Activated CD8-positive, alpha-beta memory T cell treated with anti-CD3 and anti-CD28 coated beads for 24 hours (primary cell): Measurements from ENCODE around the gene SAMSN1.

Source experiments
- DNase-seq: peaks from one replicate; pipeline ENCODE4 v3.0.0-alpha.2; 2020

SAMSN1 gene

GRCh38 chr21:14483296-14483695, 62.8 kb downstream of the SAMSN1 start:
- peak; percentile 60 for DNase-seq

- DNase-seq, result no peak
These were observed 64.0 kb downstream of the SAMSN1 start for GRCh38 chr21:14482165-14482564.

- DNase-seq, result no peak
These were observed 65.6 kb downstream of the SAMSN1 start for GRCh38 chr21:14480411-14481031.

GRCh38 chr21:14479241-14479786, 66.8 kb downstream of the SAMSN1 start:
- DNase-seq, result no peak

DNA sequence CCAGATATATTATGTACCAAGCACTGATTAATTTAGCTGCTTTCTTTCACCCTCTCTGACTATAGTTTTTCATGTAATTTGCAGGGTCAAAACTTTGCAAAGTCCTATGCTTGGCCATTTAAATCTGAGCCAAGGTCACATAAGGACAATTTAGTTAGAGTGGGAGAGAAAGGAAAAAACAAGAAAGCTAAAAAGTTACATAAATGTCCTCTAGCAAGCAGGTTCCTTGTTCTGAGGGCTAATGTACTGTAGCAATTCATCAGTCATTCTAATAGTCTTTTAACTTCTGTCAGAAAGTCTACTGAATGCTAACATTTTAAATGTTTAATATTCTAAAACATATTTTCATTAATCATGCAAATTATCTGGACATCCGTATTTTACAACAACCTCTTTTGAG, 68.3 kb downstream of the SAMSN1 start:
- no peak for DNase-seq

- no peak for DNase-seq
These were observed 69.0 kb downstream of the SAMSN1 start for GRCh38 chr21:14477133-14477532.

- DNase-seq, result no peak
These were observed 71.1 kb downstream of the SAMSN1 start for GRCh38 chr21:14474995-14475394.

DNA sequence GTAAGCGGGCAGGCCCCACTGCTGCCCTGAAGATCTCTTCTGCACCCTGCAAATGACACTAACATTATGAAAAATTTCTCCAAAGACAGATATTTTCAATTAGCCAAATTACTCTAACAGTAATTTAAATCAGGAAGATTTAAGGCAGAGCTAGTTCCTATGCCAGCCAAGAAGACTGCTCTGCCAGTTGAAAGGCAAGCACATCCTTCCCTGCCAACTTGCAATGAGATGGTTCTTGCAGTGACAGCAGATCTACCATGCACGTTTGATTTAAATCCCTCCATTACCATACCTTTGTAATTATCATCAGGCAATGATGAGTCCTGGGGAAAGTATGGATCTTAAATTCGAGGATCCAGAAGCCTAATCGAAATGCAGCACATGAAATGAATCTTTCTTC, 76.5 kb downstream of the SAMSN1 start:
- DNase-seq, result no peak

DNA sequence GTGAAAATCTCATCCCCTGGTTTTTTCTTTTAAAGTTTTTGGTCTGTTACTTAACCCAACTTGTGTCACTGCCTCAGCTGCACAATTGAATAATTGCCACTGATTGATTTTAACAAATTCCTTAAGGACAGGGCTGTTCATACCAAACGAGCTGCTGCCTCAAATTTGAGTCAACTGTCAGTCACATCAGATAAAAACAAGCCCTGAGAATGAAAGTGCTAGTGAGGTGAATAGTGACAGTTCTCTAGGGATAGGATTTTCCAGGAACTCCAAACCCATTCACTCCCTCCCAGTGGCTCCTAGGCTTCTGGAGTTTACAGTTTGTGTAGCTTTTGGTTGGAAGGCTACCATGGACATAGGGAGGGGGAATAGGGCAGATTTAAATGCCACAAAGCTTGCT, 79.4 kb downstream of the SAMSN1 start:
- DNase-seq, result no peak

- DNase-seq, result no peak
These were observed 88.4 kb downstream of the SAMSN1 start for GRCh38 chr21:14457762-14458161.

DNA sequence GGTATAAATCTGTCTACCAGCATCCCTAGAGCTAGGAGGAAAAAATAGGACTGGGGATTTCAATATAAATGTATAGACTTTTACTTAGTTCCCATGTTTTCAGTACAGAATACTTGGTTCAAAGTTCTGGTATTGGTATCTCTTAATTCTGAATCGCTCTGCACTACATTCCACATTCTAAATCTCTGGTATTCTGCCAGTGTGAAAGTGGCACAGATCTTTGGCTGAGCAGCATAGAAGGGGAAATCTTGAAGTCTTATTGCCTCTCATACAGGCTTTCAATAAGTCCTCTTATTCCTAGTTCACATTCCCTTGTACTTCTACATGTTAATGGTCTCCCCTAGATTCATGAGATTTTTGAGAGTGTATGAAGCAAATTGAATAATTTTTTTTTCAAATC, 89.2 kb downstream of the SAMSN1 start:
- no peak for DNase-seq

- no peak for DNase-seq
These were observed 91.8 kb downstream of the SAMSN1 start for GRCh38 chr21:14454016-14455009.

GRCh38 chr21:14453339-14454015, 92.6 kb downstream of the SAMSN1 start:
- no peak for DNase-seq

DNA sequence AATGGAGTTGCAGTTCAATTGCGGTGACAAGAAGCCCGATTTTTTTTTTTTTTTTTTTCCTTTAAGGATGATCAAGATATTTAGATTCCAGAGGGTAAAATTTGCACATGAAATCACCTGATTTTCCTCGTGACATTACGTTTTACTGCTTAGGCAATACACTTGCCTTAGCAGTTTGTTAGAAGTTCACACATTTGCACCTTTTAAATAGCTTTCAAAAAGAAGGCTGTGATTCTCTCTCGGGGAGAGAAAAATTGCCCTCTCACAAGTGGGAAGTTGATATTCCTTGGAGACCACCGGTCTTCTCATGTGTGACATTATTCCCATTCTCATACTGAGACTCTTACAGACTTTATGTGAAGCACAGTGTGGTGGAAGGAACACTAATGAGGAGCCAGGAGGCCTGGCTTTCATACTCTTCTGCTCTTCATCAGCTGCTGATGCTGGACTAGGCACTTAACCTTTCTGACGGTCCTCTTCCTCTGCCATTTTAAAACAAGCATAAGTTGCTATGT, 93.3 kb downstream of the SAMSN1 start:
- DNase-seq, result no peak

- DNase-seq, result no peak
These were observed 93.9 kb downstream of the SAMSN1 start for GRCh38 chr21:14452031-14452726.

- DNase-seq, result no peak
These were observed 94.6 kb downstream of the SAMSN1 start for GRCh38 chr21:14451546-14451945.

DNA sequence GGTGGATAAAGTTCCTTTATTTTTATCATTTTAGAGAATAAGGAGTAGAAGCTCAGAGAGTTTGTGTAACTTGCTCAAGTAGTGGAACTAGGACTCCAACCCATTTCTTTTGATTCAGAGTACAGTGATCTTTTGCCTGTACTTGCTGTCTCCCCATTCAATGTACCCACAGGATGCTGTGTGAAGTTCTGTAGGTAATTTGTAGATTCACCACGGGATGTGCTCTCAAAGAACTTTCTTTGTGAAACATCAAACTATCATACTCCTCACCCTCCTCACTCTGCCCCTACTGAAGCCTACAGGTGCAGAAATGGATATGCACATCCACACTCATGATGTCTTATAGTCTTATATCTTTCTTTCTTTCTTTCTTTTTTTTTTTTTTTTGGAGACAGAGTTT, 97.3 kb downstream of the SAMSN1 start:
- no peak for DNase-seq

DNA sequence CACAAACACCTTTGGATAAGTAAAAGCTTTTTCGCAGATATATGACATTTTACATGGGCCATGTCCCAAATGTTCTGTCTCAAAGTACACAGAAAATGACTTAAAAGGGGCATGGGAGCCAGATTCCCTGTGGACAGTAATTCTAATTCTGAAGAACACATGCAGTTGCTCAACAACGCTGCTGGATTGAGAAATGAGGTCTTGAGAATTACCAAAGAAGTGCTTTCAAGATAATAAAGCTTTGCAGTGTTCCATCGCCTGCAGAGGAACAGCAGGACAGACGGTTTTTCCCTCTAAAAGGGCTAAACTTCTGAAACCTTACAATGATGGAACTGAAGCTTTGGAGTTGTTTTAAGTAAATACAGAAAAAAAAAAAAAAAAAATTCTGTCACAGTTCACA, 107.9 kb downstream of the SAMSN1 start:
- no peak for DNase-seq

DNA sequence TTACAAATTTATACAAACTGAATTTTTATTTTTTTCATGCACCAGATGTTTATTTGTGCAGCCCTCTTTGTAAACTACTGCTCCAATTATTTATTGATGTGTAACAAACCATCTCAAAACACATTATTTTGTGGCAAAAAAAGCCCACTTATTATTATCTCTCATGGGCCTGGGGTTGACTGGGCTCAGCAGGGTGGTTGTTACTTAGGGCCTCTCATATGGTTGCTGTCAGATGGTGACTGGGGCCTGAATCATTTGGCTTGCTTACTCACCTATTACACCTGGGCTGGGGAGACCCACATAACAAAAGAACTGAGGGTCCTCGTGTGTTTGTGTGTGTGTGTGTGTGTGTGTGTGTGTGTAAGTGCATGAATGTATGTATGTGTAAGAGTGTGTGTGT, 110.7 kb downstream of the SAMSN1 start:
- DNase-seq, result no peak
